PC-3 (cell line): ENCODE results near the gene CIC.

Experiments
- EZH2phosphoT487 ChIP-seq: fragments of 300-600 bp; sonication (generic); IDR thresholded peaks from 2 replicates; pipeline ENCODE4 v1.6.1; 2018; ENCODE audit warnings: mild to moderate bottlenecking, antibody characterized with exemption, low read length, borderline replicate concordance
- TF ChIP-seq, protein P1 (sequence below): fragments of 300-600 bp; sonication (generic); conservative IDR thresholded peaks from 2 replicates; pipeline ENCODE4 v1.5.1; 2017; ENCODE audit warnings: antibody characterized with exemption, low read depth, mild to moderate bottlenecking, low read length

DNA sequence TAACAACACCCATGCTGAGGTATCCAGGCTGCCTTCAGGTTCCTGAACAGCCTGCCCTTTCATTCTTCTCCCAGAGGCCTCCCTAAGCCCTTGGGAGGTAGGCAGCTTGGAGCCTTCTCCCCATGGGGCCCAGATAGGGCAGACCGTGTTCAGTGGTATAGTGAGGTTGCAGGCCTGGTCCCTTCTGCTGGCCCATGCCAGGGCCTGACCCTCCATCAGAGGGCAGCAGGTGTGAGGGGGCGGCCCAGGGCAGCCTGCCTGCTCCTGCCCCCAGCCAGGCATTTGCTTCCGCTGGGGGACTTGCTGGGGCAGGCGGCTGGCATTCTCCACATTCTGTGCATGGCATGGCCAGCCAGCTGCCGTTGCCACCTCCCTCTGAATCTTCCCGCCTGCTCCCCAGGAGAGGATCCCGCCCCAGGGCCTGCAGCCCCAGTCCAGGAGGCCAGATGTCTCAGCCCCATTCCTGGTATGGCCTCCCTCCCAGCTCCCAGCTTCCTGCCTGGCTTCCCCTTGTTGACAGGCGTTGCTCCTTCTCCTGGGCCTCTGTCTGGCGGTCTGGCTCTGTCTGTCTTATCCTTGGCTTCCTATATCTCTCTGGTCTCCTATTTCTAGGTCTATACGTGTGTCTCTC lies 8.9 kb downstream of the CIC start:
- TF ChIP-seq EZH2phosphoT487, result no peak
- TF ChIP-seq, protein P1, sequence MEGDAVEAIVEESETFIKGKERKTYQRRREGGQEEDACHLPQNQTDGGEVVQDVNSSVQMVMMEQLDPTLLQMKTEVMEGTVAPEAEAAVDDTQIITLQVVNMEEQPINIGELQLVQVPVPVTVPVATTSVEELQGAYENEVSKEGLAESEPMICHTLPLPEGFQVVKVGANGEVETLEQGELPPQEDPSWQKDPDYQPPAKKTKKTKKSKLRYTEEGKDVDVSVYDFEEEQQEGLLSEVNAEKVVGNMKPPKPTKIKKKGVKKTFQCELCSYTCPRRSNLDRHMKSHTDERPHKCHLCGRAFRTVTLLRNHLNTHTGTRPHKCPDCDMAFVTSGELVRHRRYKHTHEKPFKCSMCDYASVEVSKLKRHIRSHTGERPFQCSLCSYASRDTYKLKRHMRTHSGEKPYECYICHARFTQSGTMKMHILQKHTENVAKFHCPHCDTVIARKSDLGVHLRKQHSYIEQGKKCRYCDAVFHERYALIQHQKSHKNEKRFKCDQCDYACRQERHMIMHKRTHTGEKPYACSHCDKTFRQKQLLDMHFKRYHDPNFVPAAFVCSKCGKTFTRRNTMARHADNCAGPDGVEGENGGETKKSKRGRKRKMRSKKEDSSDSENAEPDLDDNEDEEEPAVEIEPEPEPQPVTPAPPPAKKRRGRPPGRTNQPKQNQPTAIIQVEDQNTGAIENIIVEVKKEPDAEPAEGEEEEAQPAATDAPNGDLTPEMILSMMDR, result no peak
